OCI-LY1 (cell line): ENCODE data around the gene RPL15.
"Not testable (repeated sequence)": the region's sequence is repeated elsewhere in the genome, so short reads cannot be mapped to it uniquely, and the experiment has no call there.

Source experiments
- H2AFZ ChIP-seq: fragments of 200-600 bp; sonication (generic), shearing (Covaris generic); 2 replicates; pipeline ENCODE4 v1.6.0; 2014; ENCODE audit warnings: antibody characterized with exemption, mild to moderate bottlenecking, low read length
- H3F3A ChIP-seq: fragments of 200-600 bp; sonication (generic), shearing (Covaris generic); 2 replicates; pipeline ENCODE4 v1.6.0; 2014; ENCODE audit warnings: mild to moderate bottlenecking, antibody characterized with exemption, low read length, moderate library complexity; ENCODE audit not compliant: insufficient read depth
- H3K27ac ChIP-seq: fragments of 200-600 bp; sonication (generic); 2 replicates; pipeline ENCODE4 v1.5.1; 2014; ENCODE audit warnings: low read length, mixed run types, mild to moderate bottlenecking, low read depth; ENCODE audit not compliant: poor library complexity, severe bottlenecking
- H3K27me3 ChIP-seq: fragments of 200-600 bp; sonication (generic); 2 replicates; pipeline ENCODE4 v1.6.0; 2014; ENCODE audit warnings: antibody characterized with exemption, mild to moderate bottlenecking, low read length, moderate library complexity; ENCODE audit not compliant: insufficient read depth
- H3K36me3 ChIP-seq: fragments of 200-600 bp; sonication (generic); 2 replicates; pipeline ENCODE4 v1.6.1; 2014; ENCODE audit warnings: mild to moderate bottlenecking, antibody characterized with exemption, low read length, moderate library complexity, mixed read lengths; ENCODE audit not compliant: insufficient read depth
- H3K4me1 ChIP-seq: fragments of 200-600 bp; sonication (generic); 2 replicates; pipeline ENCODE4 v1.5.1; 2014; ENCODE audit warnings: mild to moderate bottlenecking, low read length, moderate library complexity; ENCODE audit not compliant: insufficient read depth, severe bottlenecking
- H3K4me2 ChIP-seq: fragments of 200-600 bp; sonication (generic), shearing (Covaris generic); 2 replicates; pipeline ENCODE4 v1.6.1; 2014; ENCODE audit warnings: low read length
- H3K4me3 ChIP-seq: fragments of 200-600 bp; sonication (generic); 2 replicates; pipeline ENCODE4 v1.5.1; 2014; ENCODE audit warnings: low read length, low read depth, mild to moderate bottlenecking, mixed read lengths; ENCODE audit not compliant: poor library complexity, severe bottlenecking
- H3K79me2 ChIP-seq: fragments of 200-600 bp; shearing (Covaris generic); 2 replicates; pipeline ENCODE4 v1.6.1; 2016; ENCODE audit warnings: mixed run types, low read length, mixed read lengths; ENCODE audit not compliant: insufficient read depth
- H3K9ac ChIP-seq: fragments of 200-600 bp; sonication (generic), shearing (Covaris generic); 2 replicates; pipeline ENCODE4 v1.6.1; 2014; ENCODE audit warnings: mild to moderate bottlenecking, low read length, mixed read lengths
- H3K9me2 ChIP-seq: fragments of 200-600 bp; sonication (generic), shearing (Covaris generic); 2 replicates; pipeline ENCODE4 v1.6.1; 2014; ENCODE audit warnings: low read depth, mild to moderate bottlenecking, low read length, mixed read lengths
- H3K9me3 ChIP-seq: fragments of 200-600 bp; shearing (Covaris generic); 2 replicates; pipeline ENCODE4 v1.6.1; 2014; ENCODE audit warnings: low read length, mixed read lengths
- H4K20me1 ChIP-seq: fragments of 200-600 bp; sonication (generic), shearing (Covaris generic); 2 replicates; pipeline ENCODE4 v1.6.0; 2016; ENCODE audit warnings: mild to moderate bottlenecking, low read length; ENCODE audit not compliant: insufficient read depth
- CTCF ChIP-seq: fragments of 200-600 bp; sonication (generic), shearing (Covaris generic); IDR thresholded peaks from 2 replicates; pipeline ENCODE4 v1.5.1; 2017; ENCODE audit warnings: mild to moderate bottlenecking, antibody characterized with exemption, low read length, moderate library complexity, mixed read lengths
- EZH2 ChIP-seq: fragments of 200-600 bp; sonication (generic), shearing (Covaris generic); IDR thresholded peaks from 2 replicates; pipeline ENCODE4 v1.8.0; 2017; ENCODE audit warnings: borderline replicate concordance, mixed run types, mild to moderate bottlenecking, antibody characterized with exemption, low read length, moderate library complexity, mixed read lengths

Gene RPL15

GRCh38 chr3:23915537-23916108 is 1.3 kb upstream of the RPL15 start:
- Histone ChIP-seq H3K4me3 (peak overlapping the region; percentile 90), H3K9me3 (no peaks in the 10 kb centered on the region), H3K27me3 (no peaks in the 10 kb centered on the region), H4K20me1 (no peaks in the 10 kb centered on the region), H3K36me3 (peaks cover 38% of the 10 kb centered on the region), H3K4me1 (peaks cover 26% of the 10 kb centered on the region), H3K4me2 (peak overlapping the region; percentile 88), H2AFZ (no peak overlapping the region), H3K9ac (peak overlapping the region; percentile 79; the same call in 1 of the 2 replicates), H3F3A (peaks cover 11% of the 10 kb centered on the region), H3K79me2 (peaks cover 13% of the 10 kb centered on the region), H3K9me2 (no peaks in the 10 kb centered on the region), H3K27ac (no peak overlapping the region)
- no peak for TF ChIP-seq EZH2
- TF ChIP-seq CTCF: no peak

- H2AFZ ChIP-seq: peak overlapping the region; percentile 60; the same call in 1 of the 2 replicates
- peaks cover 41% of the 10 kb centered on the region for H3K36me3 ChIP-seq
- no peaks in the 10 kb centered on the region for H3K9me2 ChIP-seq
- H3K27ac ChIP-seq: no peak overlapping the region
- no peaks in the 10 kb centered on the region for H4K20me1 ChIP-seq
- peaks cover 26% of the 10 kb centered on the region for H3K4me1 ChIP-seq
- peak overlapping the region; percentile 88 for H3K4me2 ChIP-seq
- H3K27me3 ChIP-seq: no peaks in the 10 kb centered on the region
- peak overlapping the region; percentile 79 for H3K9ac ChIP-seq
- H3F3A ChIP-seq: peaks cover 13% of the 10 kb centered on the region
- H3K9me3 ChIP-seq: no peaks in the 10 kb centered on the region
- TF ChIP-seq EZH2: no peak
- peak overlapping the region; percentile 90 for H3K4me3 ChIP-seq
- peaks cover 13% of the 10 kb centered on the region for H3K79me2 ChIP-seq
Measured at GRCh38 chr3:23916152-23916885, 613 bp upstream of the RPL15 start.

- peak overlapping the region; percentile 83 for H3K27ac ChIP-seq
- H3K27me3 ChIP-seq, H4K20me1 ChIP-seq, H3K9me3 ChIP-seq, H2AFZ ChIP-seq, H3K9me2 ChIP-seq: not testable (repeated sequence)
- peaks cover 46% of the 10 kb centered on the region for H3K36me3 ChIP-seq
- peaks cover 26% of the 10 kb centered on the region for H3K4me1 ChIP-seq
- H3K4me2 ChIP-seq: peak overlapping the region; percentile 100
- peak overlapping the region; percentile 90 for H3K4me3 ChIP-seq
- H3F3A ChIP-seq: peaks cover 13% of the 10 kb centered on the region
- H3K79me2 ChIP-seq: peaks cover 13% of the 10 kb centered on the region
- H3K9ac ChIP-seq: peak overlapping the region; percentile 95
Measured at GRCh38 chr3:23917679-23918303, 859 bp downstream of the RPL15 start.

- H3K27ac ChIP-seq: peak overlapping the region; percentile 83
- H3K4me1 ChIP-seq: peaks cover 26% of the 10 kb centered on the region
- peak overlapping the region; percentile 100 for H3K4me2 ChIP-seq
- peaks cover 13% of the 10 kb centered on the region for H3F3A ChIP-seq
- H3K27me3 ChIP-seq, H3K9me2 ChIP-seq, H2AFZ ChIP-seq, H4K20me1 ChIP-seq, H3K9me3 ChIP-seq: not testable (repeated sequence)
- H3K79me2 ChIP-seq: peaks cover 13% of the 10 kb centered on the region
- H3K4me3 ChIP-seq: peak overlapping the region; percentile 90
- H3K9ac ChIP-seq: peak overlapping the region; percentile 95
- peaks cover 46% of the 10 kb centered on the region for H3K36me3 ChIP-seq
Measured at GRCh38 chr3:23918331-23918730, 1.4 kb downstream of the RPL15 start.
